GM12878 (cell line): ENCODE measurements around the gene CSF1. TPM values are rescaled to one million over a fixed set of nuclear protein-coding genes. Genes with fewer than 3 reads are reported as not detected.

ENCODE experiments used
- ATAC-seq: fragments of 200-7000 bp; cut with Tn5 transposase; 3 replicates; pipeline ENCODE4 v1.9.1; 2020; ENCODE audit warnings: mild to moderate bottlenecking, moderate library complexity
- BruUV-seq: library from RNA; stranded (reverse); fragments of 400-500 nt; replicated peaks from 2 replicates; lab custom pipeline; 2021; lab: Mats Ljungman, UMichigan
- CTCF ChIA-PET: fragments of 300-600 bp; sonication (Branson Sonifier 250); formaldehyde crosslinking; extraction: SDS; loops from one replicate; lab custom pipeline; 2021; ENCODE audit warnings: inconsistent platforms; lab: Yijun Ruan, JAX
- POLR2A ChIA-PET: fragments of 350-600 bp; formaldehyde crosslinking; extraction: SDS; loops from one replicate; lab custom pipeline; 2021; ENCODE audit warnings: inconsistent platforms; lab: Charles Lee
- RAD21 ChIA-PET: fragments of 300-600 bp; sonication (Branson Sonifier 250); formaldehyde crosslinking; loops from one replicate; lab custom pipeline; 2023; ENCODE audit warnings: antibody characterized with exemption; ENCODE audit not compliant: unreplicated experiment; lab: Charles Lee
- SMC1A ChIA-PET: fragments of 300-600 bp; sonication (Branson Sonifier 250); formaldehyde crosslinking; loops from one replicate; lab custom pipeline; 2023; ENCODE audit not compliant: unreplicated experiment, uncharacterized antibody; lab: Charles Lee
- DNase-seq: peaks from one replicate; pipeline ENCODE4 v3.0.0-alpha.2; 2011; ENCODE audit warnings: low read depth, low spot score
- FAIRE-seq: peaks from 3 replicates; lab custom pipeline; 2011; peaks lifted over from hg19 to GRCh38; lab: Jason Lieb, UNC
- H2AFZ ChIP-seq: 2 replicates; pipeline ENCODE4 v1.6.0; 2011; ENCODE audit warnings: low read depth, low read length, control low read depth; ENCODE audit not compliant: control insufficient read depth
- H3K27ac ChIP-seq: 2 replicates; pipeline ENCODE4 v1.5.1; 2011; ENCODE audit warnings: control low read depth; ENCODE audit not compliant: control insufficient read depth, insufficient read depth
- H3K27me3 ChIP-seq, 2 experiments: replicated peaks in 1 of 2; 2 replicates each; pipeline versions ENCODE4 v1.6.0 to v1.6.1; 2011; ENCODE audit warnings: low read length in 1 of 2; ENCODE audit not compliant: control insufficient read depth in 2 of 2, insufficient read depth in 2 of 2
- H3K36me3 ChIP-seq, 2 experiments: 2 replicates each; pipeline ENCODE4 v1.5.1; 2011; ENCODE audit warnings: low read length in 1 of 2; ENCODE audit not compliant: control insufficient read depth in 2 of 2, insufficient read depth in 2 of 2
- H3K4me1 ChIP-seq: 2 replicates; pipeline ENCODE4 v1.6.1; 2011; ENCODE audit warnings: mild to moderate bottlenecking, low read length, moderate library complexity, mixed read lengths; ENCODE audit not compliant: control insufficient read depth, insufficient read depth
- H3K4me2 ChIP-seq: 2 replicates; pipeline ENCODE4 v1.6.0; 2011; ENCODE audit warnings: control low read depth; ENCODE audit not compliant: control insufficient read depth, insufficient read depth
- H3K4me3 ChIP-seq: fragments of 200-600 bp; sonication (generic); 2 replicates; pipeline ENCODE4 v1.5.1; 2016
- H3K79me2 ChIP-seq: 2 replicates; pipeline ENCODE4 v1.6.0; 2011; ENCODE audit warnings: low read length; ENCODE audit not compliant: control insufficient read depth, insufficient read depth
- H3K9ac ChIP-seq: 2 replicates; pipeline ENCODE4 v1.8.0; 2011; ENCODE audit warnings: low read length, control low read depth, mixed read lengths; ENCODE audit not compliant: control insufficient read depth, insufficient read depth
- H3K9me3 ChIP-seq: replicated peaks from 3 replicates; pipeline ENCODE4 v1.5.1; 2011; ENCODE audit warnings: mild to moderate bottlenecking, low read length; ENCODE audit not compliant: control insufficient read depth, insufficient read depth
- H4K20me1 ChIP-seq: 2 replicates; pipeline ENCODE4 v1.6.0; 2011; ENCODE audit not compliant: control insufficient read depth, insufficient read depth
- GABPA ChIP-seq: IDR thresholded peaks from 2 replicates; pipeline ENCODE4 v1.6.1; 2014; ENCODE audit warnings: antibody characterized with exemption, low read depth, mild to moderate bottlenecking, inconsistent platforms
- MEF2B ChIP-seq: fragments of 450-650 bp; IDR thresholded peaks from 2 replicates; pipeline ENCODE4 v1.6.1; 2018; ENCODE audit warnings: mild to moderate bottlenecking, moderate library complexity; ENCODE audit not compliant: partially characterized antibody, poor library complexity, severe bottlenecking
- NFYB ChIP-seq: IDR thresholded peaks from 2 replicates; pipeline ENCODE4 v1.6.1; 2011; ENCODE audit warnings: low read depth, mild to moderate bottlenecking, low read length, improper control_type of control experiment, moderate library complexity; ENCODE audit not compliant: insufficient read depth
- PAX5 ChIP-seq: IDR thresholded peaks from 2 replicates; pipeline ENCODE4 v1.6.1; 2011; ENCODE audit warnings: low read depth, low read length, borderline replicate concordance
- ZNF622 ChIP-seq: fragments of 450-650 bp; IDR thresholded peaks from 2 replicates; pipeline ENCODE4 v1.6.1; 2017; ENCODE audit warnings: mild to moderate bottlenecking, inconsistent platforms
- WGBS: methylation state at CpG from one replicate; pipeline ENCODE4 v1.1.6; 2016; ENCODE audit warnings: low lambda C conversion rate; ENCODE audit not compliant: insufficient replicate concordance, insufficient coverage; ENCODE audit errors: missing lambda C conversion rate; 5-methylcytosine and 5-hydroxymethylcytosine counted together
- in situ Hi-C: fragments of 300-500 bp; cut with MboI; formaldehyde crosslinking; loops from 9 replicates; pipeline ENCODE4 v1.14.3; 2018; ENCODE audit warnings: mixed read lengths
- intact Hi-C: fragments of 100-400 bp; cut with micrococcal nuclease; formaldehyde crosslinking; loops from one replicate; pipeline ENCODE4 v1.14.2; 2022; ENCODE audit not compliant: unreplicated experiment
- polyA plus RNA-seq, 11 experiments: library from polyadenylated mRNA; depleted of rRNA in 4 of 11; unstranded in 6 of 11; stranded (reverse) in 5 of 11; fragments of >200 nt; fragmentation: Nextera tagmentation in 4 of 11; fragmentation: Illumina TruSeq in 1 of 11; extraction: Ambion mirVana in 4 of 11; extraction: Trizol in 1 of 11; gene quantifications; 1 replicate in 1 of 11; 2 replicates in 10 of 11; pipeline versions ENCODE4 v1.2.1 to v1.2.3, GENCODE V29; 2011 to 2016; ENCODE audit warnings: inconsistent platforms in 2 of 11, missing spikeins in 2 of 11, low read depth in 1 of 11
- total RNA-seq, 4 experiments: library from RNA; depleted of rRNA in 3 of 4; stranded (reverse); fragments of >200 nt in 3 of 4; fragmentation: Illumina TruSeq in 1 of 4; extraction: Trizol in 1 of 4; gene quantifications; 2 replicates each; pipeline versions ENCODE4 v1.2.1 to v1.2.3, GENCODE V29; 2013 to 2021
- TF ChIP-seq, protein P1 (sequence below): fragments of 450-650 bp; IDR thresholded peaks from 2 replicates; pipeline ENCODE4 v1.6.1; 2018; ENCODE audit warnings: borderline replicate concordance, mild to moderate bottlenecking; ENCODE audit not compliant: partially characterized antibody

The CSF1 gene
- total and polyA plus RNA-seq, 10 of the 15 experiments (the other 5 are each of a cell fraction or from before 2014, with no cell fraction given): 1.2 to 32.4 (median 13.0) TPM

DNA sequence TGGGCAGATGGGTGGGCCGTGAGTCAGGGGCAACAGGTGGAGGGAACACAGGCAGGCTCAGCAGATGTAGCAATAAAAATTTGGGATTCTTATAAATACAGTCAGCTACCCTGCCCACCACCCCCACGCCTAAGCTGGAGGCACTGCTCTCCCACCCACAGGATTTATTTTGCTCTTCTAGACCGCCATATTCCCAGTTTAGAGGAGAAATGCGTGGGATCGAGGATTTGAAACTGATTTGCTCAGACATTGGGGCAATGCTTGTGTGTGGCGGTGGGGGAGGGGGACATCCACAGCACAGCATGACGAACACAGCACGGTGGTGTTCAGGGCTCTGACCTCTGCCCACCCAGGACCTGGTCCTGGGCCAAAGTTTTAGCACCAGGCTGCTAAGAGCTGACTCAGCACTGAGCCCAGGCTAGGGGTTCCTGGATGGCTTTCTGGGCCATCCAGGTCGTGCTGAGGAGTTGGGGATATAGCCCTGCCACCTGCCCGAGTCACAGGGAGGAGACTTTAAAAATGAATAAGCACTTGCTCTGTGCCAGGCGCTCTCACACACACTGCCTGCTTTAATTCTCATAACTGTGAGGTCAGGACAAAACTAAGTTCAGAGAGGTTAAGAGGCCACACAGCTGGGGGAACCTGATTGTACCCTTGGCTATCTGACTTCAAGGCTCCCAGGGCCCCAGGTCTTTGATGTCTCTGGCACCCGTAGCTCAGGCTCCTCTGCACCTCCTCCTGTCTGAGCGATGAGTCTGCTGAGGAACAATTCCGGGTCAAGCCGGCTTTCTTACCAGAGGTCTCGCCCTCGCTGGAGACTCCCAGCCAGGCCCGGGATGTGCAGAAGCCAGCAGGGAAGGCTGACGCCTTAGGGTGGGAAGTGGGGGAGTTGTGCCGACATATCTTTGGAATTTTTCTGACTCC is 29.4 kb upstream of the CSF1 start:
- intact Hi-C loops (no loop called here), in situ Hi-C loops (no loop called here)
- H3K4me3 ChIP-seq: no peak overlapping the region
- no peaks in the 10 kb centered on the region; the same call in 1 of the 2 replicates for H3K4me1 ChIP-seq
- H3K79me2 ChIP-seq: no peaks in the 10 kb centered on the region
- no peak for FAIRE-seq
- no peak overlapping the region for H3K9ac ChIP-seq
- RAD21 ChIA-PET: interaction anchor here (0.6 to 1.2 kb wide), 3 partner anchors 12 to 102 kb away, joined by 3 to 4 read pairs (median 3); no protein-coding TSS in a partner anchor
- no peak overlapping the region for H3K4me2 ChIP-seq
- no TSS peak for BruUV-seq
- CTCF ChIA-PET: interaction anchor here (1.2 kb wide), 1 partner anchor 102 kb away, joined by 4 read pairs; no protein-coding TSS in a partner anchor
- H2AFZ ChIP-seq: no peak overlapping the region
- H3K36me3 ChIP-seq: no peaks in the 10 kb centered on the region
- SMC1A ChIA-PET: no interaction called here
- no peak for TF ChIP-seq NFYB
- no peak for TF ChIP-seq PAX5
- TF ChIP-seq MEF2B: no peak
- no peak for TF ChIP-seq GABPA
- TF ChIP-seq, protein P1, sequence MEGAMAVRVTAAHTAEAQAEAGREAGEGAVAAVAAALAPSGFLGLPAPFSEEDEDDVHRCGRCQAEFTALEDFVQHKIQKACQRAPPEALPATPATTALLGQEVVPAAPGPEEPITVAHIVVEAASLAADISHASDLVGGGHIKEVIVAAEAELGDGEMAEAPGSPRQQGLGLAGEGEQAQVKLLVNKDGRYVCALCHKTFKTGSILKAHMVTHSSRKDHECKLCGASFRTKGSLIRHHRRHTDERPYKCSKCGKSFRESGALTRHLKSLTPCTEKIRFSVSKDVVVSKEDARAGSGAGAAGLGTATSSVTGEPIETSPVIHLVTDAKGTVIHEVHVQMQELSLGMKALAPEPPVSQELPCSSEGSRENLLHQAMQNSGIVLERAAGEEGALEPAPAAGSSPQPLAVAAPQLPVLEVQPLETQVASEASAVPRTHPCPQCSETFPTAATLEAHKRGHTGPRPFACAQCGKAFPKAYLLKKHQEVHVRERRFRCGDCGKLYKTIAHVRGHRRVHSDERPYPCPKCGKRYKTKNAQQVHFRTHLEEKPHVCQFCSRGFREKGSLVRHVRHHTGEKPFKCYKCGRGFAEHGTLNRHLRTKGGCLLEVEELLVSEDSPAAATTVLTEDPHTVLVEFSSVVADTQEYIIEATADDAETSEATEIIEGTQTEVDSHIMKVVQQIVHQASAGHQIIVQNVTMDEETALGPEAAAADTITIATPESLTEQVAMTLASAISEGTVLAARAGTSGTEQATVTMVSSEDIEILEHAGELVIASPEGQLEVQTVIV: no peak
- no peak for TF ChIP-seq ZNF622
- 60% methylated on average over 19 of the region's 20 CpGs for WGBS
- H4K20me1 ChIP-seq: no peaks in the 10 kb centered on the region
- no peak for ATAC-seq
- no peaks in the 10 kb centered on the region for H3K27me3 ChIP-seq
- no peak for DNase-seq
- POLR2A ChIA-PET: no interaction called here
- H3K27ac ChIP-seq: no peak overlapping the region
- no peaks in the 10 kb centered on the region for H3K9me3 ChIP-seq
